ENCODE data around the gene RPL6.
"Not testable (repeated sequence)": the region's sequence is repeated elsewhere in the genome, so short reads cannot be mapped to it uniquely, and the experiment has no call there.

The RPL6 gene

DNA sequence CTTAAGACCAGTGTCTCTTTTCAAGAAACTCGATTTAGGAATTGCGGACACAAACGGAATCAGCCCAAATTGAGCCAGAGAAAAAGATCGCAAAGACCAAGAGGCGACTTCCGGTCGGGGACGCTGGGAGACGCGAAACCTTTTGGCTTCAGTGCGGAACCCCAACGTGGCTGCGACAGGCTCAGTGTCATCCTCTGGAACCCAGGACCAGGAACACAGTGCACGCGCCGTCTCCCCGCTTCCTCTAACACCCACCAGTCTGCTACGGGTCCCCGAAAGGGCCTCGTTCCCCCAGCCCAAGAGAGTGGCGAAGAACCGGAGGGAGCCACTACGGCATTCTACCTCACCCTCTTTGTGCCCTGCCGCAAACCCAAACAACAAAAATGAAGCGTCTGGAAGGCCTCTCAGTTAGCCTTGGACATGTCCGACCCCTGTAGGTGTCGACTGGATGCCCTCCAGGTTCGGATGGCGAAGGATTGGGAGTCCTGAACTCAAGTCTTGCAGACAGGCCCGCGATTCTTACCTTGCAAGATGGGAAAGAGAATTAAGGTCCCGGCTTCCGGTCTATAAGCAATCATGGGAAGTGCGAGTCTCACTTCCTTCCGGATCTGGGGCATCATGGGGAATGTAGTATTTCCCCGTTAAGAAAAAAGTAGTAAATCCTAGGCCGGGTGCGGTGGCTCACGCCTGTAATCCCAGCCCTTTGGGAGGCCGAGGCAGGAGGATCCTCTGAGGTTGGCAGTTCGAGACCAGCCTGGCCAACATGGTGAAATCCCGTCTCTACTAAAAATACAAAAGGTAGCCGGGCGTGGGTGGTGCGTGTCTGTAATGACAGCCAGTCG lies at the start of gene RPL6:
TSS of gene RPL6 (minus strand) at position 542 of the 842 bp plus-strand sequence. CDS start 949 bp downstream, outside the sequence.
- Histone ChIP-seq H3K4me3 (ENCODE audit: low read length) (peak within 1 kb of the TSS; percentile 86), H3K9me3 (ENCODE audit: control insufficient read depth, insufficient read depth, low read length) (no peaks in the 10 kb centered on the region), H3K27me3 (ENCODE audit: control insufficient read depth, insufficient read depth, low read length) (no peaks in the 10 kb centered on the region), H3K36me3 (ENCODE audit: control insufficient read depth, insufficient read depth, low read length) (peaks cover 29% of the 10 kb centered on the region; the same call in 1 of the 2 replicates), H3K27ac (ENCODE audit: low read length) (no peak within 1 kb of the TSS), H3K4me1 (ENCODE audit: control insufficient read depth, insufficient read depth, low read length) (no peaks in the 10 kb centered on the region)
- no CpG with 5 or more reads among the region's 46 CpGs for WGBS (ENCODE audit: insufficient coverage, insufficient read length)
- DNase-seq (ENCODE audit: low read depth, low spot score): peak; percentile 78

DNA sequence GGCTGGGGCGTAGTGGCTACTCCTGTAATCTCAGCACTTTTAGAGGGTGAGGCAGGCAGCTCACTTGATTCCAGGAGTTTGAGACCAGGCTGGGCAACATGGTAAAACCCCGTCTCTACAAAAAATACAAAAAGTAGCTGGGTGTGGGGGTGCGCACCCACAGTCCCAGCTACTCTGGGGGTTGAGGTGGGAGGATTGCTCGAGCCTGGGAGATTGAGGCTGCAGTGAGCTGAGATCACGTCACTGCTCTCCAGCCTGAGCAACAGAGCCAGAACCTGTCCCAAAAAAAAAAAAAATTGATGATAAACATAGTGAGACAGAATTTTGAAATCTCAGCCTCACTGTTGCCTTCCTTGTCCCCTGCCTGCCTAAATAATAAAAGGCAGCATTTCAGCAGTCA lies 49.3 kb upstream of the RPL6 start:
- no peaks in the 10 kb centered on the region for H3K4me1 ChIP-seq (ENCODE audit: control insufficient read depth, insufficient read depth, low read length)
- no peaks in the 10 kb centered on the region for H3K9me3 ChIP-seq (ENCODE audit: control insufficient read depth, insufficient read depth, low read length)
- no peak overlapping the region for H3K27ac ChIP-seq (ENCODE audit: low read length)
- DNase-seq (ENCODE audit: low read depth, low spot score): no peak
- H3K36me3 ChIP-seq (ENCODE audit: control insufficient read depth, insufficient read depth, low read length): peaks cover 5% of the 10 kb centered on the region; the same call in 1 of the 2 replicates
- H3K4me3 ChIP-seq (ENCODE audit: low read length): no peak overlapping the region
- no peaks in the 10 kb centered on the region for H3K27me3 ChIP-seq (ENCODE audit: control insufficient read depth, insufficient read depth, low read length)
- WGBS (ENCODE audit: insufficient coverage, insufficient read length): no CpG with 5 or more reads among the region's 5 CpGs

DNA sequence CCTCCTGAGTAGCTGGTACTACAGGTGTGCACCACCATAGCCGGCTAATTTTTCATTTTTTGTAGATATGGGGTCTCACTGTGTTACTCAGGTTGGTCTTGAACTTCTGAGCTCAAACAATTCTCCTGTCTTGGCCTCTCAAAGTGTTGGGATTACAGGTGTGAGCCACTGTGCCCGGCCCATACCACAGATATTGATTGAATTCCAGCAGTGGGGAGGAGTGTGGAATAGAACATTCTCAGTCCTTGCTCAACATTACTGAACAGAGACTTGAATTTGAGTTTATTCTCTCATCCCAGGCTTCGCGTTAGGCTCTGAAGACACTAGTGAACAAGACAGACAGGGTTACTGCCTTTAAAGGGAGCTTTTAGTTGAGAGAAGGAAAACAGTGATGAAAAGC lies 48.9 kb upstream of the RPL6 start:
- Histone ChIP-seq H3K9me3 (ENCODE audit: control insufficient read depth, insufficient read depth, low read length) (no peaks in the 10 kb centered on the region), H3K27ac (ENCODE audit: low read length) (no peak overlapping the region), H3K27me3 (ENCODE audit: control insufficient read depth, insufficient read depth, low read length) (no peaks in the 10 kb centered on the region), H3K36me3 (ENCODE audit: control insufficient read depth, insufficient read depth, low read length) (peaks cover 5% of the 10 kb centered on the region; the same call in 1 of the 2 replicates), H3K4me3 (ENCODE audit: low read length) (no peak overlapping the region), H3K4me1 (ENCODE audit: control insufficient read depth, insufficient read depth, low read length) (no peaks in the 10 kb centered on the region)
- no CpG with 5 or more reads among the region's 4 CpGs for WGBS (ENCODE audit: insufficient coverage, insufficient read length)
- DNase-seq (ENCODE audit: low read depth, low spot score): no peak

DNA sequence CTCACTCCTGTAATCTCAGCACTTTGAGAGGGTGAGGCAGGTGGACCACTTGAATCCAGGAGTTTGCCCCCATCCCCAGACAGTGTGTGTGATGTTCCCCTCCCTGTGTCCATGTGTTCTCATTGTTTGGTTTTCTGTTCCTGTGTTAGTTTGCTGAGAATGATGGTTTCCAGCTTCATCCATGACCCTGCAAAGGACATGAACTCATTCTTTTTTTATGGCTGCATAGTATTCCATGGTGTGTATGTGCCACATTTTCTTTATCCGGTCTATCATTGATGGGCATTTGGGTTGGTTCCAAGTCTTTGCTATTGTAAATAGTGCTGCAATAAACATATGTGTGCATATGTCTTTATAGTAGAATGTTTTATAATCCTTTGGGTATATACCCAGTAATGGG lies 47.7 kb upstream of the RPL6 start:
- H3K27me3 ChIP-seq (ENCODE audit: control insufficient read depth, insufficient read depth, low read length); H3K4me1 ChIP-seq (ENCODE audit: control insufficient read depth, insufficient read depth, low read length); H3K36me3 ChIP-seq (ENCODE audit: control insufficient read depth, insufficient read depth, low read length); H3K4me3 ChIP-seq (ENCODE audit: low read length); DNase-seq (ENCODE audit: low read depth, low spot score); H3K27ac ChIP-seq (ENCODE audit: low read length); H3K9me3 ChIP-seq (ENCODE audit: control insufficient read depth, insufficient read depth, low read length): not testable (repeated sequence)
- no CpG with 5 or more reads among the region's 1 CpG for WGBS (ENCODE audit: insufficient coverage, insufficient read length)

DNA sequence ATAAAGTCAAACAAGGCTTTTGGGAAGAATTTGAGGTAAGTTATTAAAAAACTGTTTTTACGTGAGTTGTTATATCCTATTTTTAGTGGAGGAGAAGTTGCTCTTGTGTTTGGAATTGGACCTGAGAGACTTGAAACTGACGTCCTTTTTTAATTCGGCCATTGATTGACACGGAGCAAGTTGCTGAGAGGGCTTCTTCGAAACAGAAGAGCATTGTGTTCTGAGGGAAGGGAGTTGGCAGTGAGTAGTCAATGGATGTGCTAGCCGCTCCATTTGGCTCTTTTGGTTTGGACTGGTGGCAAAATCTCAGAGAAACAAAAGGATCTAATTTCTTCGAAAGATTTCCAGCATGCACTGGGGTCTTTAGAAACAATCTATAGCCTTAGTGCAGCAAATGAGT lies 46.6 kb upstream of the RPL6 start:
- H3K4me1 ChIP-seq (ENCODE audit: control insufficient read depth, insufficient read depth, low read length): no peaks in the 10 kb centered on the region
- no peaks in the 10 kb centered on the region for H3K9me3 ChIP-seq (ENCODE audit: control insufficient read depth, insufficient read depth, low read length)
- no peak overlapping the region for H3K27ac ChIP-seq (ENCODE audit: low read length)
- peaks cover 5% of the 10 kb centered on the region; the same call in 1 of the 2 replicates for H3K36me3 ChIP-seq (ENCODE audit: control insufficient read depth, insufficient read depth, low read length)
- 100% methylated on average over 1 of the region's 7 CpGs for WGBS (ENCODE audit: insufficient coverage, insufficient read length)
- H3K27me3 ChIP-seq (ENCODE audit: control insufficient read depth, insufficient read depth, low read length): no peaks in the 10 kb centered on the region
- no peak overlapping the region for H3K4me3 ChIP-seq (ENCODE audit: low read length)
- no peak for DNase-seq (ENCODE audit: low read depth, low spot score)

DNA sequence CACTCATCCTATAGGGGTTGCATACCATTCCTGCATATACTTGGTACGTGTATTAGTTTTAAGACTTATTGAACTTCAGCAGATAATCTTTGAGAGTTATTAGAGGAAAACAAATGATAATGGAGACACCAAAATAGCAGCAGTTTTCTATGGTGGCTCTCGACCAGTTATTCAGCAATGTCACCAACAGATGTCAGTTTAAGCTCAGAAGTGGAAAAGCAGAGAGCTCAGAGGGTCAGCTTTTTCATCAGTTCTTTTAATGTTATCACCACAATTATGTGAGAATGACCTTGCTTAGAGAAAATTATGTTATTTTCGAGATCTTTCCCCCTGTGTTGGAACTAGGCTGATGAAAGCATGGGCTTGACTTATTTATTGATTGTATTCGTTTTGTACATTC lies 41.3 kb upstream of the RPL6 start:
- Histone ChIP-seq H3K9me3 (ENCODE audit: control insufficient read depth, insufficient read depth, low read length) (no peaks in the 10 kb centered on the region), H3K27me3 (ENCODE audit: control insufficient read depth, insufficient read depth, low read length) (no peaks in the 10 kb centered on the region), H3K27ac (ENCODE audit: low read length) (no peak overlapping the region), H3K4me1 (ENCODE audit: control insufficient read depth, insufficient read depth, low read length) (no peaks in the 10 kb centered on the region), H3K4me3 (ENCODE audit: low read length) (no peak overlapping the region), H3K36me3 (ENCODE audit: control insufficient read depth, insufficient read depth, low read length) (no peaks in the 10 kb centered on the region; the same call in 1 of the 2 replicates)
- DNase-seq (ENCODE audit: low read depth, low spot score): no peak
- no CpG with 5 or more reads among the region's 4 CpGs for WGBS (ENCODE audit: insufficient coverage, insufficient read length)

DNA sequence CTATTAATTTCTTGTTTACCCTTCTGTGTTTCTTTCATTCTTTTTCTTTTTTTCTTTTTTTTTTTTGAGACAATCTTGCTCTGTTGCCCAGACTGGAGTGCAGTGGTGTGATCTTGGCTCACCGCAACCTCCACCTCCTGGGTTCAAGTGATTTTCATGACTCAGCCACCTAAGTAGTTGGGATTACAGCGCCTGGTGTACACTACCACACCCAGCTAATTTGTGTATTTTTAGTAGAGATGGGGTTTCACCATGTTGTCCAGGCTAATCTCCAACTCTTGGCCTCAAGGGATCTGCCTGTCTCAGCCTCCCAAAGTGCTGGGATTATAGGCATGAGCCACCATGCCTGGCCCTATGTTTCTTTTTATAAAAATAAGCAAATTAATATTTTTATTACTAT lies 38.8 kb upstream of the RPL6 start:
- not testable (repeated sequence) for H3K36me3 ChIP-seq (ENCODE audit: control insufficient read depth, insufficient read depth, low read length); H3K4me1 ChIP-seq (ENCODE audit: control insufficient read depth, insufficient read depth, low read length); DNase-seq (ENCODE audit: low read depth, low spot score); H3K4me3 ChIP-seq (ENCODE audit: low read length); H3K27me3 ChIP-seq (ENCODE audit: control insufficient read depth, insufficient read depth, low read length); H3K9me3 ChIP-seq (ENCODE audit: control insufficient read depth, insufficient read depth, low read length); H3K27ac ChIP-seq (ENCODE audit: low read length)
- WGBS (ENCODE audit: insufficient coverage, insufficient read length): no CpG with 5 or more reads among the region's 2 CpGs

DNA sequence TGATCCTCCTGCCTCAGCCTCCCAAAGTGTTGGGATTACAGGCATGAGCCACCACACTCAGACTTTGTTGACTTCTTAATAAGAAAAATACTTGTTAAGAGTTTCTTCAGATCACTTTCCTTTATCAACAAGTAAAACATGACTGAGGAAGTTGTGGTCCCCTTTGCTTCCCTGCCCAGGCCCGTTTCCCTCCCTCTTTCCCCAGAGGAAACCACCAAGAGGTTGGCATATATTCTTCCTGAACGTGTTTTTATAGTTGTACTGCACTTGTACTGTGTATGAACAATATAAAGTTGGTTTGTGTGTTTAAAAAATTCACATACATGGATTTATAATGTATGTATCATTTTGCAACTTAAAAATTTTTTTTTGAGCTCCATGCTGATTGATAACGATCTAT lies 37.7 kb upstream of the RPL6 start:
- DNase-seq (ENCODE audit: low read depth, low spot score): no peak
- Histone ChIP-seq H3K4me3 (ENCODE audit: low read length) (no peak overlapping the region), H3K27me3 (ENCODE audit: control insufficient read depth, insufficient read depth, low read length) (no peaks in the 10 kb centered on the region), H3K36me3 (ENCODE audit: control insufficient read depth, insufficient read depth, low read length) (no peaks in the 10 kb centered on the region; the same call in 1 of the 2 replicates), H3K4me1 (ENCODE audit: control insufficient read depth, insufficient read depth, low read length) (no peaks in the 10 kb centered on the region), H3K9me3 (ENCODE audit: control insufficient read depth, insufficient read depth, low read length) (no peaks in the 10 kb centered on the region), H3K27ac (ENCODE audit: low read length) (no peak overlapping the region)
- WGBS (ENCODE audit: insufficient coverage, insufficient read length): no CpG with 5 or more reads among the region's 3 CpGs

DNA sequence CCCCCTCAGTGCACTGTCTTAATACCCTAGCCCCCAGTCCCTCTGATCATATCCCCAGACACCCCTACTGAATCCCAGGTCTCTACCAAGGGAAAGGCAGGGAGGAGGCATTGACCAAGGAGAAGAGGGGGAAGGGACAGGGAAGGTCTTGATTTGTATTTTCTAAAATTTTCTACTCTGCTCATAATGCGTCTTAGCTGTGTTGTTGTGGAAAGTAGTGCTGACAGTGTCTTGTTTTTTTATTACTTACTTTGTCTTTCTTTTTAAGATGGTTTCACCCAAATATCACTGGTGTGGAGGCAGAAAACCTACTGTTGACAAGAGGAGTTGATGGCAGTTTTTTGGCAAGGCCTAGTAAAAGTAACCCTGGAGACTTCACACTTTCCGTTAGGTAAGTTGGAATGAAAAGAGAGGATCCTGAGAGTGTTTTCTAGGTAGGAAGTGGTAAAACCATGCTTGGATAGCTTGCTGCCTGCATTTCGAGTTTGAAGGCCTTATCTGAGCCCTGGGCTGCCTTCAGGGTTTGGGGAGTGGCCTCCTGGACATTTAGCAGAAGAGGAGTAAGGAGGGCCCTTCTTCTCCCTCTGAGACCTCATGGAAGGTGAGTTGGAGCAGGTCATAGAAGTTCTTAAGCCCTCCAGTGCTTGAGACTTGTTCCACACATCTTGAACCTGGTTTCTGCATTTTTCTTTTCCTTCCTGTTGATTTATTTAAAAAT lies 36.8 kb upstream of the RPL6 start:
- Histone ChIP-seq H3K4me3 (ENCODE audit: low read length) (no peak overlapping the region), H3K9me3 (ENCODE audit: control insufficient read depth, insufficient read depth, low read length) (no peaks in the 10 kb centered on the region), H3K27ac (ENCODE audit: low read length) (no peak overlapping the region), H3K36me3 (ENCODE audit: control insufficient read depth, insufficient read depth, low read length) (no peaks in the 10 kb centered on the region; the same call in 1 of the 2 replicates), H3K27me3 (ENCODE audit: control insufficient read depth, insufficient read depth, low read length) (no peaks in the 10 kb centered on the region), H3K4me1 (ENCODE audit: control insufficient read depth, insufficient read depth, low read length) (no peaks in the 10 kb centered on the region)
- no CpG with 5 or more reads among the region's 3 CpGs for WGBS (ENCODE audit: insufficient coverage, insufficient read length)
- no peak for DNase-seq (ENCODE audit: low read depth, low spot score)

DNA sequence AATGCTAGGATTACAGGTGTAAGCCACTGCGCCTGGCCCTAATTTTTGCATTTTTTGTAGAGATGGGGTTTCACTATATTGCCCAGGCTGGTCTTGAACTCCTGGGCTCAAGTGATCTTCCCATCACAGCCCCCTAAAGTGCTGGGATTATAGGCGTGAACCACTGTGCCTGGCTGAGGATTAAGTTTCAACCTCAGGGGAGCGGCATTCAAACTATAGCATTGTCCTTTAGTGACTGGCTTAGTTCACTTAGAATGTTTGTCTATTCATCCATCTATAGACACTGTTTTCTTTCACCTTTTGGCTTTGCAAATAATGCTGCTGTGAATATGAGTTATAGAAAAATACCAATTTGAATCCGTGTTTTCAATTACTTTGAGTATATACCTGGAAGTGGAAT lies 34.5 kb upstream of the RPL6 start:
- Histone ChIP-seq H3K27ac (ENCODE audit: low read length) (no peak overlapping the region), H3K36me3 (ENCODE audit: control insufficient read depth, insufficient read depth, low read length) (no peaks in the 10 kb centered on the region; the same call in 1 of the 2 replicates), H3K4me3 (ENCODE audit: low read length) (no peak overlapping the region), H3K4me1 (ENCODE audit: control insufficient read depth, insufficient read depth, low read length) (no peaks in the 10 kb centered on the region), H3K27me3 (ENCODE audit: control insufficient read depth, insufficient read depth, low read length) (no peaks in the 10 kb centered on the region), H3K9me3 (ENCODE audit: control insufficient read depth, insufficient read depth, low read length) (no peaks in the 10 kb centered on the region)
- no peak for DNase-seq (ENCODE audit: low read depth, low spot score)
- WGBS (ENCODE audit: insufficient coverage, insufficient read length): no CpG with 5 or more reads among the region's 4 CpGs

Data from iPS DF 6.9 (cell line).